ENCODE results near the gene RERE.

DNA sequence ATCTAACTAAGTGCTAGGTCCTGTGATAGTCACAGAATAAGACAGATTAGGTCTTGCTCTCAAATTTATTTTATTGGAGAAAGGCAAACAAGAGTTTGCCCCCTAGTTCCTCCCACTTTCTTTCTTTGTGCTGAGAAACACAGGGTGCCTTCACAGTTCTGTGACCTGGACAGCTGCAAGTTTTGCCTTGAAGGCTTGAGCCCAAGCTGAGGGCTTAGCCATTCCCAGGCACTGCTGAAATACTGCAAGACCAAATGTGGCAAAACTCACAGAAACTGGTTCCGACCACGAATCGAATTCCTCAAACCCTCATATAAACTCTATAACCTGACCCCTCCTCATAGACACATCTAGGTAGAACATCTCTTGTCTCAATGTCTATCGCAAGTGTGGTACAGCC, 227.9 kb downstream of the RERE start:
- TF ChIP-seq, protein P1, sequence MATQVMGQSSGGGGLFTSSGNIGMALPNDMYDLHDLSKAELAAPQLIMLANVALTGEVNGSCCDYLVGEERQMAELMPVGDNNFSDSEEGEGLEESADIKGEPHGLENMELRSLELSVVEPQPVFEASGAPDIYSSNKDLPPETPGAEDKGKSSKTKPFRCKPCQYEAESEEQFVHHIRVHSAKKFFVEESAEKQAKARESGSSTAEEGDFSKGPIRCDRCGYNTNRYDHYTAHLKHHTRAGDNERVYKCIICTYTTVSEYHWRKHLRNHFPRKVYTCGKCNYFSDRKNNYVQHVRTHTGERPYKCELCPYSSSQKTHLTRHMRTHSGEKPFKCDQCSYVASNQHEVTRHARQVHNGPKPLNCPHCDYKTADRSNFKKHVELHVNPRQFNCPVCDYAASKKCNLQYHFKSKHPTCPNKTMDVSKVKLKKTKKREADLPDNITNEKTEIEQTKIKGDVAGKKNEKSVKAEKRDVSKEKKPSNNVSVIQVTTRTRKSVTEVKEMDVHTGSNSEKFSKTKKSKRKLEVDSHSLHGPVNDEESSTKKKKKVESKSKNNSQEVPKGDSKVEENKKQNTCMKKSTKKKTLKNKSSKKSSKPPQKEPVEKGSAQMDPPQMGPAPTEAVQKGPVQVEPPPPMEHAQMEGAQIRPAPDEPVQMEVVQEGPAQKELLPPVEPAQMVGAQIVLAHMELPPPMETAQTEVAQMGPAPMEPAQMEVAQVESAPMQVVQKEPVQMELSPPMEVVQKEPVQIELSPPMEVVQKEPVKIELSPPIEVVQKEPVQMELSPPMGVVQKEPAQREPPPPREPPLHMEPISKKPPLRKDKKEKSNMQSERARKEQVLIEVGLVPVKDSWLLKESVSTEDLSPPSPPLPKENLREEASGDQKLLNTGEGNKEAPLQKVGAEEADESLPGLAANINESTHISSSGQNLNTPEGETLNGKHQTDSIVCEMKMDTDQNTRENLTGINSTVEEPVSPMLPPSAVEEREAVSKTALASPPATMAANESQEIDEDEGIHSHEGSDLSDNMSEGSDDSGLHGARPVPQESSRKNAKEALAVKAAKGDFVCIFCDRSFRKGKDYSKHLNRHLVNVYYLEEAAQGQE (IDR thresholded peaks at IDR 0.05; ENCODE audit: low read depth): no peak
- TF ChIP-seq NFIC (IDR thresholded peaks at IDR 0.05) (no peak), YY1 (IDR thresholded peaks at IDR 0.05; ENCODE audit: low read depth) (no peak), TEAD4 (IDR thresholded peaks at IDR 0.05) (no peak), TCF12 (IDR thresholded peaks at IDR 0.05; ENCODE audit: low read depth) (no peak), RAD21 (IDR thresholded peaks at IDR 0.05; ENCODE audit: low read depth) (no peak), TAF1 (IDR thresholded peaks at IDR 0.05; ENCODE audit: low read depth) (no peak)

Data from Ishikawa (cell line).